ENCODE results near the gene VCL. TPM values are rescaled to one million over a fixed set of nuclear protein-coding genes. Genes with fewer than 3 reads are reported as not detected.
A peak's percentile ranks its signal among the peaks of the same experiment; 100 is the strongest.

Gene VCL
- total and polyA plus RNA-seq, 9 of the 15 experiments (the other 6 are each of a cell fraction or from before 2014, with no cell fraction given): 29.8 to 186 (median 76.4) TPM

GRCh38 chr10:74109452-74109851 lies 111.5 kb downstream of the VCL start:
- POLR2A ChIA-PET: interaction anchor here (0.6 to 4.9 kb wide), 10 partner anchors 9 to 168 kb away, joined by 3 to 18 read pairs (median 4); partner anchors contain the start of genes ADK and AP3M1
- in situ Hi-C loops (cut with MboI): no loop called here
- no peaks in the 10 kb centered on the region for H3K4me1 ChIP-seq (replicated peaks in 1 of 2; ENCODE audit: control insufficient read depth in 2 of 2, insufficient read depth in 2 of 2, low read length in 2 of 2)
- H2AFZ ChIP-seq (ENCODE audit: low read depth, low read length): no peak overlapping the region
- BruUV-seq (replicated peaks): TSS peak; percentile 12
- no peaks in the 10 kb centered on the region for H3K9me1 ChIP-seq (ENCODE audit: control insufficient read depth, insufficient read depth, low read length)
- DNase-seq (ENCODE audit: extremely low read depth in 1 of 4, low spot score in 3 of 4) (no peak), ATAC-seq (no peak), FAIRE-seq (no peak)
- 0 out of 3 replicates have a peak, but pooled peaks cover 3% of the 10 kb centered on the region for H3K79me2 ChIP-seq (ENCODE audit: control insufficient read depth, insufficient read depth, low read length)
- intact Hi-C loops (cut with micrococcal nuclease): loop anchor here (10.0 kb wide), 1 partner anchor 325 kb away; the partner anchor contains the start of genes CHCHD1 and ZSWIM8
- no peak overlapping the region for H3K27ac ChIP-seq (ENCODE audit: extremely low read depth, low read depth, low read length)
- H3K9me3 ChIP-seq (replicated peaks; ENCODE audit: control insufficient read depth, insufficient read depth, low read depth, low read length): no peaks in the 10 kb centered on the region
- no peaks in the 10 kb centered on the region for H4K20me1 ChIP-seq (replicated peaks; ENCODE audit: control insufficient read depth, insufficient read depth, low read length)
- no peaks in the 10 kb centered on the region for H3K27me3 ChIP-seq (ENCODE audit: control insufficient read depth in 2 of 2, insufficient read depth in 2 of 2, low read length in 2 of 2)
- H3K4me2 ChIP-seq (ENCODE audit: insufficient read depth, low read length): no peak overlapping the region
- H3K36me3 ChIP-seq (ENCODE audit: control insufficient read depth, insufficient read depth, low read length): peaks cover 96% of the 10 kb centered on the region
- H3K9ac ChIP-seq (ENCODE audit: insufficient read depth in 1 of 2, low read depth in 2 of 2, low read length in 2 of 2): no peak overlapping the region
- CTCF ChIA-PET (ENCODE audit: low intra/inter-chr PET ratio): interaction anchor here (0.8 kb wide), 1 partner anchor 260 kb away, joined by 5 read pairs; no protein-coding TSS in a partner anchor
- TF ChIP-seq SAFB (IDR thresholded peaks at IDR 0.05; ENCODE audit: borderline replicate concordance, low read depth, low read length) (no peak), ZNF316 (IDR thresholded peaks at IDR 0.05) (peak; percentile 39; the same call in 1 of the 2 replicates)
- no peak overlapping the region for H3K4me3 ChIP-seq

- FAIRE-seq (peak; percentile 6), DNase-seq (ENCODE audit: extremely low read depth in 1 of 4, low spot score in 3 of 4) (no peak), ATAC-seq (no peak)
- intact Hi-C loops (cut with micrococcal nuclease): no loop called here
- Histone ChIP-seq H3K79me2 (ENCODE audit: control insufficient read depth, insufficient read depth, low read length) (0 out of 3 replicates have a peak, but pooled peaks cover 3% of the 10 kb centered on the region), H3K36me3 (ENCODE audit: control insufficient read depth, insufficient read depth, low read length) (peaks cover 96% of the 10 kb centered on the region), H3K9me3 (replicated peaks; ENCODE audit: control insufficient read depth, insufficient read depth, low read depth, low read length) (no peaks in the 10 kb centered on the region), H4K20me1 (replicated peaks; ENCODE audit: control insufficient read depth, insufficient read depth, low read length) (no peaks in the 10 kb centered on the region), H3K4me3 (no peak overlapping the region), H3K27ac (ENCODE audit: extremely low read depth, low read depth, low read length) (no peak overlapping the region), H3K9ac (ENCODE audit: insufficient read depth in 1 of 2, low read depth in 2 of 2, low read length in 2 of 2) (no peak overlapping the region), H3K4me2 (ENCODE audit: insufficient read depth, low read length) (no peak overlapping the region), H3K9me1 (ENCODE audit: control insufficient read depth, insufficient read depth, low read length) (no peaks in the 10 kb centered on the region), H2AFZ (ENCODE audit: low read depth, low read length) (no peak overlapping the region), H3K27me3 (ENCODE audit: control insufficient read depth in 2 of 2, insufficient read depth in 2 of 2, low read length in 2 of 2) (no peaks in the 10 kb centered on the region), H3K4me1 (replicated peaks in 1 of 2; ENCODE audit: control insufficient read depth in 2 of 2, insufficient read depth in 2 of 2, low read length in 2 of 2) (no peaks in the 10 kb centered on the region)
- ChIA-PET POLR2A (interaction anchor here (0.6 to 4.9 kb wide), 8 partner anchors 12 to 168 kb away, joined by 3 to 18 read pairs (median 4); partner anchors contain the start of genes ADK and AP3M1), CTCF (ENCODE audit: low intra/inter-chr PET ratio) (interaction anchor here (0.8 kb wide), 1 partner anchor 261 kb away, joined by 5 read pairs; no protein-coding TSS in a partner anchor)
- 23% methylated on average over 1 of the region's 1 CpG for WGBS (ENCODE audit: insufficient coverage, low coverage, missing lambda C conversion rate)
- in situ Hi-C loops (cut with MboI): no loop called here
- BruUV-seq (replicated peaks): no TSS peak
- TF ChIP-seq FOXP1 (CRISPR knock-in tag; IDR thresholded peaks at IDR 0.05) (no peak), ZBTB5 (IDR thresholded peaks at IDR 0.05) (no peak), RBM34 (IDR thresholded peaks at IDR 0.05; ENCODE audit: borderline replicate concordance, insufficient read depth, low read length) (no peak), EHMT2 (IDR thresholded peaks at IDR 0.05) (no peak), ZNF23 (CRISPR knock-in tag; IDR thresholded peaks at IDR 0.05) (no peak), SMAD1 (IDR thresholded peaks at IDR 0.05; ENCODE audit: low read depth, low read length, partially characterized antibody) (no peak), HMG20B (CRISPR knock-in tag; IDR thresholded peaks at IDR 0.05) (no peak), LCOR (CRISPR knock-in tag; IDR thresholded peaks at IDR 0.05) (no peak), IRF2 (CRISPR knock-in tag; IDR thresholded peaks at IDR 0.05) (no peak), E4F1 (CRISPR knock-in tag; IDR thresholded peaks at IDR 0.05; ENCODE audit: borderline replicate concordance) (no peak), ETV1 (tag; conservative IDR thresholded peaks at IDR 0.05; ENCODE audit: low read depth) (no peak)
These were observed 112.2 kb downstream of the VCL start for GRCh38 chr10:74110120-74110519.

All from K562 (cell line).